HepG2 (cell line): ENCODE data around the gene SAPCD2. TPM values are rescaled to one million over a fixed set of nuclear protein-coding genes. Genes with fewer than 3 reads are reported as not detected.

Experiments used
- ATAC-seq: fragments of 200-7000 bp; cut with Tn5 transposase; 3 replicates; pipeline ENCODE4 v1.9.1; 2020; ENCODE audit warnings: mild to moderate bottlenecking, moderate library complexity
- BruUV-seq: library from RNA; stranded (reverse); fragments of 400-500 nt; replicated peaks from 2 replicates; lab custom pipeline; 2021; lab: Mats Ljungman, UMichigan
- CTCF ChIA-PET: fragments of 300-600 bp; formaldehyde crosslinking; extraction: SDS; loops from one replicate; lab custom pipeline; 2021; ENCODE audit warnings: low total read pairs, inconsistent platforms, low intra/inter-chr PET ratio; lab: Yijun Ruan, JAX
- POLR2A ChIA-PET: fragments of 350-600 bp; sonication (Branson Sonifier 250); formaldehyde crosslinking; loops from one replicate; lab custom pipeline; 2020; ENCODE audit warnings: antibody characterized with exemption, inconsistent platforms; lab: Yijun Ruan, JAX
- DNase-seq: peaks from one replicate; pipeline ENCODE4 v3.0.0-alpha.2; 2015; ENCODE audit warnings: low spot score
- FAIRE-seq: peaks from 3 replicates; lab custom pipeline; 2011; peaks lifted over from hg19 to GRCh38; lab: Jason Lieb, UNC
- H2AFZ ChIP-seq: one replicate; pipeline ENCODE4 v1.6.1; 2011; ENCODE audit warnings: low read length, inconsistent platforms
- H3K27ac ChIP-seq: fragments of 300-600 bp; 3 replicates; pipeline ENCODE4 v1.8.0; 2011; ENCODE audit warnings: mixed run types, mild to moderate bottlenecking, mixed read lengths, low read length, inconsistent platforms; ENCODE audit not compliant: insufficient read depth; ENCODE audit errors: extremely low read length
- H3K27me3 ChIP-seq, 2 experiments: fragments of 200-600 bp in 1 of 2; 2 replicates in 1 of 2; 3 replicates in 1 of 2; pipeline versions ENCODE4 v1.6.0 to v1.8.0; 2011; ENCODE audit warnings: low read length in 2 of 2, mild to moderate bottlenecking in 2 of 2, moderate library complexity in 2 of 2, inconsistent platforms in 1 of 2; ENCODE audit not compliant: insufficient read depth in 2 of 2, control insufficient read depth in 1 of 2
- H3K36me3 ChIP-seq, 2 experiments: fragments of 200-600 bp in 1 of 2; replicated peaks in 1 of 2; 2 replicates in 1 of 2; 3 replicates in 1 of 2; pipeline versions ENCODE4 v1.5.1 to v1.8.0; 2011; ENCODE audit warnings: low read length in 2 of 2, inconsistent platforms in 1 of 2; ENCODE audit not compliant: insufficient read depth in 2 of 2, control insufficient read depth in 1 of 2
- H3K4me1 ChIP-seq: 2 replicates; pipeline ENCODE4 v1.5.1; 2012; ENCODE audit warnings: low read length, inconsistent platforms; ENCODE audit not compliant: insufficient read depth
- H3K4me2 ChIP-seq: 2 replicates; pipeline ENCODE4 v1.6.0; 2011; ENCODE audit warnings: low read depth, low read length, inconsistent platforms
- H3K4me3 ChIP-seq, 3 experiments: fragments of 200-600 bp in 1 of 3; sonication (generic), shearing (Covaris generic) in 1 of 3; replicated peaks in 1 of 3; 2 replicates each; pipeline ENCODE4 v1.5.1; 2011 to 2016; ENCODE audit warnings: low read length in 3 of 3, inconsistent platforms in 2 of 3, low read depth in 2 of 3, mild to moderate bottlenecking in 2 of 3, control low read depth in 1 of 3, mixed read lengths in 1 of 3; ENCODE audit not compliant: insufficient read depth in 1 of 3
- H3K79me2 ChIP-seq: one replicate; pipeline ENCODE4 v1.6.1; 2011; ENCODE audit warnings: low read length, inconsistent platforms; ENCODE audit not compliant: insufficient read depth
- H3K9ac ChIP-seq: 2 replicates; pipeline ENCODE4 v1.6.0; 2011; ENCODE audit warnings: mild to moderate bottlenecking, low read depth, low read length, inconsistent platforms; ENCODE audit not compliant: insufficient read depth
- H3K9me3 ChIP-seq: 2 replicates; pipeline ENCODE4 v1.5.1; 2012; ENCODE audit warnings: mild to moderate bottlenecking, low read length
- H4K20me1 ChIP-seq: 2 replicates; pipeline ENCODE4 v1.6.0; 2011; ENCODE audit warnings: inconsistent platforms, mild to moderate bottlenecking, low read length, moderate library complexity; ENCODE audit not compliant: insufficient read depth
- TEAD3 ChIP-seq: optimal IDR thresholded peaks from 2 replicates; pipeline ENCODE3; 2016; ENCODE audit warnings: borderline replicate concordance
- ZNF605 ChIP-seq: sonication (generic); formaldehyde crosslinking; IDR thresholded peaks from 2 replicates; pipeline ENCODE4 v1.8.0; 2022; ENCODE audit warnings: mild to moderate bottlenecking, missing genetic modification reagents
- ZNF652 ChIP-seq: IDR thresholded peaks from 2 replicates; pipeline ENCODE4 v1.6.1; 2016; ENCODE audit warnings: low read depth, borderline replicate concordance
- WGBS: methylation state at CpG from one replicate; pipeline ENCODE4 v1.1.6; 2017; ENCODE audit warnings: low lambda C conversion rate; 5-methylcytosine and 5-hydroxymethylcytosine counted together
- in situ Hi-C: cut with HindIII; loops from 2 replicates; pipeline ENCODE4 v1.10.0; 2017; ENCODE audit warnings: low pct_unique_long_range_greater_than_20kb; ENCODE audit not compliant: extremely low pct_ligation_motif_present
- intact Hi-C: fragments of 100-400 bp; cut with micrococcal nuclease; formaldehyde crosslinking; loops from one replicate; pipeline ENCODE4 v1.10.0; 2022; ENCODE audit not compliant: unreplicated experiment
- polyA plus RNA-seq, 8 experiments: library from polyadenylated mRNA; depleted of rRNA in 3 of 8; stranded (reverse) in 7 of 8; unstranded in 1 of 8; fragments of >200 nt; fragmentation: Illumina TruSeq in 4 of 8; extraction: Trizol in 4 of 8; gene quantifications; 2 replicates each; pipeline versions ENCODE4 v1.2.1 to v1.2.3, GENCODE V29; 2011 to 2016; ENCODE audit warnings: low read depth in 4 of 8, missing spikeins in 1 of 8, mixed read lengths in 1 of 8; ENCODE audit not compliant: insufficient read depth in 1 of 8
- total RNA-seq, 5 experiments: library from RNA; depleted of rRNA; stranded (reverse); fragments of >200 nt; fragmentation: Illumina TruSeq; extraction: Trizol; gene quantifications; 2 replicates each; pipeline ENCODE4 v1.2.3, GENCODE V29; 2016; ENCODE audit warnings: low read depth in 1 of 5

Gene SAPCD2
- total and polyA plus RNA-seq, 2 of the 13 experiments (the other 11 are each of a cell fraction or from before 2014, with no cell fraction given) = 21.9 to 42.8 TPM

- Histone ChIP-seq H3K27ac (no peak overlapping the region), H4K20me1 (no peaks in the 10 kb centered on the region), H3K4me1 (peaks cover 86% of the 10 kb centered on the region), H3K27me3 (peaks cover 0 to 19% of the 10 kb centered on the region in 2 experiments; a peak in 2 of 5 replicates), H3K4me2 (peak overlapping the region; percentile 84), H3K36me3 (no peaks in the 10 kb centered on the region), H2AFZ (no peak overlapping the region), H3K4me3 (peak overlapping the region in 1 of 3 experiments; percentile 74; a peak in 3 of 6 replicates), H3K79me2 (no peaks in the 10 kb centered on the region), H3K9me3 (no peaks in the 10 kb centered on the region), H3K9ac (peak overlapping the region; percentile 56; the same call in 1 of the 2 replicates)
- DNase-seq = no peak
- 100% methylated on average over 1 of the region's 4 CpGs for WGBS
- no TSS peak for BruUV-seq
- intact Hi-C loops (no loop called here), in situ Hi-C loops (no loop called here)
- ATAC-seq = no peak
- ChIA-PET POLR2A (interaction anchor here (1.6 kb wide), 1 partner anchor 29 kb away, joined by 3 read pairs; no protein-coding TSS in a partner anchor), CTCF (no interaction called here)
- FAIRE-seq = no peak
- 0 out of 2 replicates have a peak, but pooled peaks have one; percentile 35 for TF ChIP-seq ZNF605 (CRISPR knock-in tag)
- TF ChIP-seq TEAD3 = no peak
Observed at GRCh38 chr9:137026828-137027227, 43.5 kb downstream of the SAPCD2 start.

GRCh38 chr9:137026384-137026783 lies 44.0 kb downstream of the SAPCD2 start:
- peak overlapping the region; percentile 84 for H3K4me2 ChIP-seq
- in situ Hi-C loops = no loop called here

More at GRCh38 chr9:137026384-137026783, 44.0 kb downstream of the SAPCD2 start:
- H3K79me2 ChIP-seq = no peaks in the 10 kb centered on the region
- no peak overlapping the region; a peak in 1 of 6 replicates for H3K4me3 ChIP-seq
- intact Hi-C loops = no loop called here
- CTCF ChIA-PET = no interaction called here
- DNase-seq (no peak), FAIRE-seq (no peak), ATAC-seq (no peak)
- 67% methylated on average over 2 of the region's 2 CpGs for WGBS
- H3K4me1 ChIP-seq = peaks cover 86% of the 10 kb centered on the region
- no peak for TF ChIP-seq ZNF652 (CRISPR knock-in tag)
- H3K27ac ChIP-seq = no peak overlapping the region
- H3K36me3 ChIP-seq = no peaks in the 10 kb centered on the region
- H3K9ac ChIP-seq = no peak overlapping the region
- no TSS peak for BruUV-seq
- POLR2A ChIA-PET = no interaction called here
- H3K9me3 ChIP-seq = no peaks in the 10 kb centered on the region
- no peaks in the 10 kb centered on the region for H4K20me1 ChIP-seq
- H2AFZ ChIP-seq = no peak overlapping the region
- peaks cover 0 to 16% of the 10 kb centered on the region in 2 experiments; a peak in 2 of 5 replicates for H3K27me3 ChIP-seq
